Forelimb muscle (tissue), 1 donor: ENCODE results near the gene UBASH3B. TPM values are rescaled to one million over a fixed set of nuclear protein-coding genes. Genes with fewer than 3 reads are reported as not detected.
A peak's percentile ranks its signal among the peaks of the same experiment; 100 is the strongest.

ENCODE experiments used
- DNase-seq: peaks from one replicate; pipeline ENCODE4 v3.0.0-alpha.2; 2013; ENCODE audit warnings: low read depth
- polyA plus RNA-seq: library from polyadenylated mRNA; unstranded; fragments of 120-200 nt; gene quantifications from one replicate; pipeline ENCODE4 v1.2.1, GENCODE V29; 2013; ENCODE audit not compliant: insufficient read length

The UBASH3B gene
- polyA plus RNA-seq, 1 donor: 4.2 TPM

DNA sequence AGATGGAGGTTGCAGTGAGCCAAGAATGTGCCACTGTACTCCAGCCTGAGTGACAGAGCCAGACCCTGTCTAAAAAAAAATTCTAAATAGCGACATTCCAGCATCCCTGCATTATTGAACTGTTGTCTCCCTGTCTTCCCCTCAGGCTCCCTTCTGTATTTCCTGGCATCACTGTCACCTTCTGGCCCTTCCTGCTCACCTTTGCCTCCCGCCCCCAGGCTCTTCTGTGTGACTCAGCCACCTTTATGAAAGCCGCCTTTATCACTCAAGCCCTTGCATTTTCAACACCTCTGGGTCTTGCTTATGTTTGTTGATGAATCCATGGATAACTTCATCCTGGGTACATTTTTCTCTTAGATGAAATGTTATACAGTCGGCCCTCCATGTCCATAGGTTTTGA, 21.1 kb downstream of the UBASH3B start:
- DNase-seq: no peak

- DNase-seq: no peak
Observed at GRCh38 chr11:122677256-122677655, 21.7 kb downstream of the UBASH3B start.

GRCh38 chr11:122678406-122678805, 22.9 kb downstream of the UBASH3B start:
- DNase-seq: no peak

DNA sequence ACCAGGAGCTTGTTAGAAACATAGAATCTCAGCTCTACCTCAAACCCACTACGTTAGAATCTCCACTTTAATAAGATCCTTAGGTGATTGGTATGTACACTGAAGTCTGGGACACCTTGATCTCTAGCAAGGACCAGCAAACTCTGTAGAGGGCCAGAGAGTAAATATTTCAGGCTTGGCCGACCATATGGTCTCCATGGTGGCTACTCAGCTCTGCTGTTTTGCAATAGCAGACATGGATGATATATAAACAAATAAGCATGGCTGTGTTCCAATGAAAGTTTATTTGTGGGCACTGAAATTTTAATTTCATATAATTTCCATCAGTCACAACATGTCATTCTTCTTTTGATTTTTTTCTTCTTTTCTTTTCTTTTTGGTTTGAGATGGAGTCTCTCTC, 23.9 kb downstream of the UBASH3B start:
- DNase-seq: no peak

DNA sequence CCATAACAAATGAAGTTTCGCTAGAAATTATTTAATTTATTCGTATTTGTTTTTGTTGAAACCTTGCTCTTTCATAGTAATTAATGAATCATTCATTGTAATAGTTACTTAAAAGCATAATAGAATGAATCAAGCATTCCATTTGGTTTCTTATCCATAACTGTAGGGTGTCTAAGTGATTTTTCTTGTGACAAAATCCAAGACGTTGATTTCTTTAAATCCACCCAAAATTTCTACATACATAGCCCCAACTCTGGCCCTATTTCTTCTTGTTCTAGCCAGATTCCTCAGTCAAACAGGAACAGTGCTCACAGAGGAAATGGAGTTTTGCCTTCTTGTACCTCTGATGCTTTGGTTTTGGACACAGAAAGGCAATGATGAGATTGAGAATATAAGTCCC, 25.5 kb downstream of the UBASH3B start:
- no peak for DNase-seq

GRCh38 chr11:122681735-122682134, 26.2 kb downstream of the UBASH3B start:
- no peak for DNase-seq

- DNase-seq: no peak
Observed at GRCh38 chr11:122682464-122682863, 26.9 kb downstream of the UBASH3B start.

DNA sequence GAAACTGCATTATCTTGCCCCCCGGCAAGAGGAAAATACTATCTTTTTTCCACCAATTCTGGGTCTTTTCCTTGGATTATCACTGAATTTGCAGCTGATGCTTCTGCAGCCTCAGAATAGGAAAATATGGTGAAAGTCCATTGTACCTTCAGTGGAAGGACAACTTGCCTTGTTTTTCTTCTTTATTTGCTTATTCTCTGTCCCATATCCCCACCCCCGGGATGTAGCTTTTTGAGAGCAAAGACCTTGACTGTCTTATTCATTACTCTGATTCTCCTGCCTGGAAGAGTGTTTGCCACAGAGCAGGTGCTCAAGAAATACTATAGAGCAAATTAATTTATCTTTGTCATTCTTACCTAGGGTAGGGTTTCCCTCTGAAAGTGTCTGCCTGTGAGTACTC, 29.5 kb downstream of the UBASH3B start:
- no peak for DNase-seq

DNA sequence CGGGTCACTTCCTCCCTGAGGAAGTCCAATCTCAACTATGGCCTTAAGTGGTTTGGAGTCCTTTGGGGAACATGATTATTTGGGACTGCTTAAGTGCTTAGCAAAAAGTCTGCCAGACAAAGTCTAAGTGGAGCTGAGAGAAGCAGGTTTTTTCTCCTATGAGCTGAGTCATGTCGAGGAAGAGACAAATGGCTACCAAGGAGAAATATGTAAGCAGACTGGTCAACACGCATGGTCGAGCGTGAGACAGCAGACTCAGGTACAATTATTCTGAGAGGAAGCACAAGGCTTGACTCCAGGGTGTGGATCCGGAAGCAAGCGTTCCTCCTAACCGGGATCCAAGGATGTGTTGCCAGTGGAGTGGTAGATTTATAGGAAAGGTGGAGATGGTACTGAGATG, 30.6 kb downstream of the UBASH3B start:
- no peak for DNase-seq

GRCh38 chr11:122690384-122690783, 34.9 kb downstream of the UBASH3B start:
- DNase-seq: peak; percentile 35

DNA sequence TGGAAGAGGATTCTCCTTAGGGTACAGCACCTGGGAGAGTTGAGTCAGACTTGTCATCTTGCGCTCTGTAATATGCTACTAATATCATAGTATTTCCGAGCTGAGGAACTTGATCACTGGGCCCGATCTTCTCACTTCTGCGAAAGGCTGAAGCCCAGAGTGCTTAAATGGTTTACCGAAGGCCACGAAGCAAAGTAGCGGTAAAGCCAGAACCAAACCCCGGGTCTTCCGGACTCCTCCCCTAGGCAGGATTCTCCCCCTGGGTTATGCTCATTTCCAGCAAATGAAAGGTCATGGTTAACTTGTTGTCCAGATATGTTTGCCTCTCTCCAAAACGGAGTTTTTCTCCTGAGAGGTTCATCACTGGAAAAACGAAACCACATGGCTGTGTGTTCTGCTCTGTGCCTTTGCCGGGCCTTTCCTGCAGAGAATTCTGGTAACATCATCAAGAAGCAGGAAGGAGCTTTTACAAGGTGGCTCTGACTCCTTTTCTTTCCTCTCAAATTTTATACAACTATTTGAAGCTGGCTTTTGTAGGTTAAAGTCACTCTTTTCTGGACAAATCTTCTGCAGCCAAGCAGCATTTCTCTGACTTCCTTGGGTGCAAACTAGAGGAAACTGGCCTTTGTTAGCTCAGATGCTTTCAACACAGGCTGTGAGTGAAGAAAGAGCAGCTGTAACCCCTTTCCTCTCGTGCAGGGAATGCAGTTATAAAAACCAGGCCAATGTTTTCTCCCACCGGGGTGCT, 35.5 kb downstream of the UBASH3B start:
- DNase-seq: peak; percentile 69

DNA sequence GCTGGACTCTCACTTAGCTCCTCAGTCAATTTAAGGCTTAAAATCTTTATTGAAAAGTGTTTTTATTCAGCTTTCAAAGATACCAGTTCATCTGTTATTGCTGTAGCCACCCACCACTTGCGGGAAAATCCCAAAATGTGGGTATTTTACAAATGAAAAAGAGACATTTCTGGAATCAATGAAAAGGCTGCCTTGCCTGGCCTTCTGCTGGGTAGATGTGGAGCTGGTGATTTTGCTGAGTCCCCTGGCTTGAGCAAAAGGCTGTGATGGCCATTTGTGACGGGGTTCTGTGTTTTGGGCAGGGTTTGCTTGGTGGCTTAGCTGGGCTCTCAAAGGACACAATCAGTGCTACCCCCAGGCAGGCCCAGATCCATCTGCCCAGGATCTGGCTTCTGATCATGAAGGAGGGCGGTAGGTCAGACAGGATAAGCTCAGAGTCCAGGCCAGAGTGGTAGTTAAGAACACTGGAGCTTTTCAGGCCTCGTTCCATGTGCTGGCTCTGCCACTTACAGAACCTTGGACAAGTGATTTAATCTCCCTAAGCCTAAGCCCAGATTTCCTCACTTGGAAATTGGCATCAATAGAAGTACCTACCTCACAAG, 36.1 kb downstream of the UBASH3B start:
- no peak for DNase-seq

- DNase-seq: no peak
Observed at GRCh38 chr11:122692444-122692843, 36.9 kb downstream of the UBASH3B start.

- no peak for DNase-seq
Observed at GRCh38 chr11:122695076-122695615, 39.6 kb downstream of the UBASH3B start.

- no peak for DNase-seq
Observed at GRCh38 chr11:122696662-122697061, 41.1 kb downstream of the UBASH3B start.

- DNase-seq: no peak
Observed at GRCh38 chr11:122697636-122698167, 42.2 kb downstream of the UBASH3B start.

DNA sequence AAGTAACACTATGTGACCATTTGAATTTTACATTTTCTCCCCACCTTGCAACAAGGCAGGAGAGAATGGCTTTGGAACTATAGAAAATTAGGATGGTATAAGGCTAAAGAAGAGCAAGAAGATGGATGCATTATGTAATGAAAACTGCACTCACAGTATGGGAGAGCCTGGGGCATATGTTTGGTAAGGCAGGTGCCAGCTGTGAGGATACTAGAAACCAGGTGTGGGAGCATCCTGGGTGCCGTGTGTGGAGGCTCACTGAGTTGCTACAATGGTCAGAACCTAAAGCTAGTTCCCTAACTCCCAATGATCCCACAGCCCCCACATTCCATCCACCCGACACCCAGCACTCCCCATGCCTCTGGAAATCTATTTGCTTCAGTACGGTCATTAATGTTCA, 42.9 kb downstream of the UBASH3B start:
- no peak for DNase-seq

GRCh38 chr11:122700666-122701065, 45.1 kb downstream of the UBASH3B start:
- no peak for DNase-seq

DNA sequence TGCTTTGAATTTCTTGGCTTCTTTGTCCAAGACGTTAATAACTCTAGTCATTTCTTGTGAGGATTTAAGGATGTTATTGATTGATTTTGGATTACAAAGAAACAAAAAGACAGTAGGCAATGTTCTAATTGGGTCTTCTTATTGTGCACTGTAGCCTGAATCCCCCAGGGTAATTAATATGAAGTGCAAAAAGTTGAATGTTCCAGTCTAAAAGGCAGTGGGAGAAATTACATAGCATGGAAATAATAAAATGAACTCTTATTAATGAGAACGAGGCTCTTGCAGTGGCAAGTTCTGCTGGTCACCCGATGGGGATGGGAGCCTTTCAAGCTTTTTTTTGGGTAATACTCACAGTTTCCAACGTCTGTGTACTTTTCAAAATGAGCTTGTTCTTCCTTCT, 45.6 kb downstream of the UBASH3B start:
- no peak for DNase-seq

- no peak for DNase-seq
Observed at GRCh38 chr11:122703541-122704272, 48.2 kb downstream of the UBASH3B start.

DNA sequence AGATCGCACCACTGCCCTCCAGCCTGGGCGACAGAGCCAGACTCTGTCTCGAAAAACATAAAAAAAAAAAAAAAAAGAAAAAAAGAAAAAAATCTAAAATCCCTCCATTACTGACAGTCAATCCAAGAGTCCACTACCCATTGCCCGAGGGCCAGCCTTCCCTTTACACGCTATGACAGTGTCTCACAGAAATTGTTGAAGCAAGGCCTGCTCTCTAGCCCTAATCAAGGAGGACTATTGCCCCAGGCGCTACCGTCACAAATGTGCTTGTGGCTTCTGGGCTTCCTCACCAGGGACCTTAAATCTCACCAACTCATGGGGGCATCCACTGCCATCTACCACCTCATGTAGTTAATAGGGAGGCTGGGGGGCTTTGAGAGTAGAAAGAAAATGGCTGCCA, 49.9 kb downstream of the UBASH3B start:
- no peak for DNase-seq
